Measurements from ENCODE around the gene ABCA4.

ABCA4 gene

DNA sequence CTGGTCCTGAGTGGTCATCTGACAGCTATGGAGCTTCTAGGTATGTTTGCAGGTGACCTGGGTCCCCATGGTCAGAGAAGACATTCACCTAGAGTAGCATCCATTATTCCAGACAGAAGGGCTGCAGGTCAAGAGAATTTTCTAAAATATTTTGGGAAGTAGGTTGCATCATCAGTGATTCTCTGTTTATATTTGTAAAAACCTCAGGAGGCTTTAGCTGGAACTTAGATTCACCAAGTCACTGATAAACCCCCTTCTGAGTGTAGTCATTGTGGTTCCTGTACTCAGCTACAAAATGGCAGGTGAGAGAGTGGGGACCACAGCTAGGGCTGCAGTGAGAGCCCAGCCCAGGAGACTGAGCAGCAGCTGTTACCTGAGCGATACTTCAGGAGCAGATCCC lies 78.6 kb downstream of the ABCA4 start:
- Histone ChIP-seq H3F3A (ENCODE audit: low read depth) (no peaks in the 10 kb centered on the region), H4K20me1 (ENCODE audit: insufficient read depth, low read length, poor library complexity, severe bottlenecking) (no peaks in the 10 kb centered on the region), H3K9me3 (ENCODE audit: insufficient read depth, low read depth, low read length) (no peaks in the 10 kb centered on the region), H3K4me1 (ENCODE audit: insufficient read depth, low read length, poor library complexity, severe bottlenecking) (no peaks in the 10 kb centered on the region), H3K79me2 (ENCODE audit: insufficient read depth, low read length) (no peaks in the 10 kb centered on the region), H3K9me2 (replicated peaks; ENCODE audit: low read depth, low read length) (no peaks in the 10 kb centered on the region), H3K36me3 (ENCODE audit: insufficient read depth, low read length) (no peaks in the 10 kb centered on the region), H2AFZ (ENCODE audit: low read length) (no peak overlapping the region), H3K27me3 (ENCODE audit: insufficient read depth, low read length, poor library complexity, severe bottlenecking) (no peaks in the 10 kb centered on the region), H3K4me2 (ENCODE audit: low read depth, low read length, poor library complexity, severe bottlenecking) (no peak overlapping the region), H3K4me3 (ENCODE audit: low read length, poor library complexity, severe bottlenecking) (no peak overlapping the region), H3K9ac (ENCODE audit: low read depth, low read length, poor library complexity, severe bottlenecking) (no peak overlapping the region)
- TF ChIP-seq, protein P1, sequence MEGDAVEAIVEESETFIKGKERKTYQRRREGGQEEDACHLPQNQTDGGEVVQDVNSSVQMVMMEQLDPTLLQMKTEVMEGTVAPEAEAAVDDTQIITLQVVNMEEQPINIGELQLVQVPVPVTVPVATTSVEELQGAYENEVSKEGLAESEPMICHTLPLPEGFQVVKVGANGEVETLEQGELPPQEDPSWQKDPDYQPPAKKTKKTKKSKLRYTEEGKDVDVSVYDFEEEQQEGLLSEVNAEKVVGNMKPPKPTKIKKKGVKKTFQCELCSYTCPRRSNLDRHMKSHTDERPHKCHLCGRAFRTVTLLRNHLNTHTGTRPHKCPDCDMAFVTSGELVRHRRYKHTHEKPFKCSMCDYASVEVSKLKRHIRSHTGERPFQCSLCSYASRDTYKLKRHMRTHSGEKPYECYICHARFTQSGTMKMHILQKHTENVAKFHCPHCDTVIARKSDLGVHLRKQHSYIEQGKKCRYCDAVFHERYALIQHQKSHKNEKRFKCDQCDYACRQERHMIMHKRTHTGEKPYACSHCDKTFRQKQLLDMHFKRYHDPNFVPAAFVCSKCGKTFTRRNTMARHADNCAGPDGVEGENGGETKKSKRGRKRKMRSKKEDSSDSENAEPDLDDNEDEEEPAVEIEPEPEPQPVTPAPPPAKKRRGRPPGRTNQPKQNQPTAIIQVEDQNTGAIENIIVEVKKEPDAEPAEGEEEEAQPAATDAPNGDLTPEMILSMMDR (conservative IDR thresholded peaks at IDR 0.05; ENCODE audit: low read length) = no peak
- TF ChIP-seq EZH2phosphoT487 (IDR thresholded peaks at IDR 0.05; ENCODE audit: borderline replicate concordance) = no peak

DNA sequence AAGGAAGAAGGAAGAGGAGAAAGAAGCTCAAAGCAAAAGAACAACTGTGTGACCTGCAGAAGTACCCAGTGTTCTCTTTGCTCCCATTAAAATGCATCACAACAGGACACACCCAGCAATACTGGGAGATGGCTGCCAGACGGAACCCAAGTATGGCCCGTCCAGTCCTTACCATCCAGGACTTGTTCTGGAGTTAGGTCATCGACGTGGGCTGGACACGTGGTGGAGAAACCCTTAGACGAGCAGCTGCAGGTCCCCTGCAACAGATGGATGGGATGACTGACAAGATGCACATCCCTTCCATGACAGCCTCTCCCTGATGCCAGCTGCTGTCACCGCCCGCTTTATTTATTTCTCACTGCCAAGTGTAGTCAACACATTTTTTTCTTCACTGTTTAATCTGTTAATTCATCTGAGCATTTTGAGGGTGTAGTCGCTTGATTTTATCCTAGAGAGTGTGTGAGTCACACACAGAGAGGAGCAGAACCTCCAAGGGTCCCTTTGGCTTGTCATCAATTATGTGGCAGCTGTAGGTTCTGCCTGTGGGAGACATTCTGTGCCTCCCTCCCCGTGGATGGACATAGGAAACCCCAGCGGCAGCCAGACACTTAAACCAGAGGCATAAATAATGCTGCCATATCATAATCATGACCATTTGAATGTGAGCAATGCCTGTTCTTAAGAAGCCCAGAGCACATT lies 80.9 kb downstream of the ABCA4 start:
- no peaks in the 10 kb centered on the region for H3K79me2 ChIP-seq (ENCODE audit: insufficient read depth, low read length)
- no peaks in the 10 kb centered on the region for H3F3A ChIP-seq (ENCODE audit: low read depth)
- H3K4me2 ChIP-seq (ENCODE audit: low read depth, low read length, poor library complexity, severe bottlenecking) = no peak overlapping the region
- no peaks in the 10 kb centered on the region for H3K27me3 ChIP-seq (ENCODE audit: insufficient read depth, low read length, poor library complexity, severe bottlenecking)
- H3K36me3 ChIP-seq (ENCODE audit: insufficient read depth, low read length) = no peaks in the 10 kb centered on the region
- TF ChIP-seq, protein P1 (conservative IDR thresholded peaks at IDR 0.05; ENCODE audit: low read length) = peak; percentile 40; the same call in 1 of the 2 replicates
- no peak for TF ChIP-seq EZH2phosphoT487 (IDR thresholded peaks at IDR 0.05; ENCODE audit: borderline replicate concordance)
- peaks cover 3% of the 10 kb centered on the region for H3K4me1 ChIP-seq (ENCODE audit: insufficient read depth, low read length, poor library complexity, severe bottlenecking)
- no peak overlapping the region for H3K4me3 ChIP-seq (ENCODE audit: low read length, poor library complexity, severe bottlenecking)
- H3K9ac ChIP-seq (ENCODE audit: low read depth, low read length, poor library complexity, severe bottlenecking) = no peak overlapping the region
- H4K20me1 ChIP-seq (ENCODE audit: insufficient read depth, low read length, poor library complexity, severe bottlenecking) = no peaks in the 10 kb centered on the region
- H3K9me3 ChIP-seq (ENCODE audit: insufficient read depth, low read depth, low read length) = no peaks in the 10 kb centered on the region
- no peak overlapping the region for H2AFZ ChIP-seq (ENCODE audit: low read length)
- no peaks in the 10 kb centered on the region for H3K9me2 ChIP-seq (replicated peaks; ENCODE audit: low read depth, low read length)

DNA sequence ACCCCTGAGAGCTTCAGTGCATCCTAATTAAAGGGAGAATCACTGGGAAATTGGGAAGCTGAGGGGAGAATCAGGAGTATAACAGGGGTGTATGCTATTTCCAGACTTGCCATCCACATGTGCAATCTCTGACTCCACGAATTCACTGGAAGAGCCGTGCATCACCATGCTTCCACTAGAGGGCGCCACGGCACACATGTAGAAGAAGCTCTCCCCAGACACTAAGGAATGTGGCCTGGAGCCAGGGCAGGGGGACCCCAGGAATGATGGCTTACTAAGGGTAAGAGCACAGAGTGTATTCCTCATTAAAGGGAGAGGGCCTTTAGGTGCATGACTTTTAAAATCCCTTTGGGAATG lies 81.5 kb downstream of the ABCA4 start:
- no peak overlapping the region for H3K4me3 ChIP-seq (ENCODE audit: low read length, poor library complexity, severe bottlenecking)
- H3K79me2 ChIP-seq (ENCODE audit: insufficient read depth, low read length) = no peaks in the 10 kb centered on the region
- H3K36me3 ChIP-seq (ENCODE audit: insufficient read depth, low read length) = no peaks in the 10 kb centered on the region
- H3F3A ChIP-seq (ENCODE audit: low read depth) = no peaks in the 10 kb centered on the region
- no peak for TF ChIP-seq EZH2phosphoT487 (IDR thresholded peaks at IDR 0.05; ENCODE audit: borderline replicate concordance)
- TF ChIP-seq, protein P1 (conservative IDR thresholded peaks at IDR 0.05; ENCODE audit: low read length) = peak; percentile 98
- no peaks in the 10 kb centered on the region for H3K27me3 ChIP-seq (ENCODE audit: insufficient read depth, low read length, poor library complexity, severe bottlenecking)
- no peak overlapping the region for H3K4me2 ChIP-seq (ENCODE audit: low read depth, low read length, poor library complexity, severe bottlenecking)
- H3K4me1 ChIP-seq (ENCODE audit: insufficient read depth, low read length, poor library complexity, severe bottlenecking) = peaks cover 3% of the 10 kb centered on the region
- no peaks in the 10 kb centered on the region for H3K9me3 ChIP-seq (ENCODE audit: insufficient read depth, low read depth, low read length)
- no peaks in the 10 kb centered on the region for H3K9me2 ChIP-seq (replicated peaks; ENCODE audit: low read depth, low read length)
- no peak overlapping the region for H2AFZ ChIP-seq (ENCODE audit: low read length)
- H3K9ac ChIP-seq (ENCODE audit: low read depth, low read length, poor library complexity, severe bottlenecking) = no peak overlapping the region
- H4K20me1 ChIP-seq (ENCODE audit: insufficient read depth, low read length, poor library complexity, severe bottlenecking) = no peaks in the 10 kb centered on the region

Measured in Loucy (cell line).